KMS-11 (cell line): ENCODE measurements around the gene ATF7IP2.
"Not testable (repeated sequence)": the region's sequence is repeated elsewhere in the genome, so short reads cannot be mapped to it uniquely, and the experiment has no call there.

Experiments used
- H2AFZ ChIP-seq: fragments of 200-600 bp; sonication (generic); 2 replicates; pipeline ENCODE4 v1.6.1; 2016; ENCODE audit warnings: antibody characterized with exemption, mixed run types, low read depth
- H3K27ac ChIP-seq: fragments of 200-600 bp; sonication (generic); 2 replicates; pipeline ENCODE4 v1.6.1; 2016; ENCODE audit warnings: mild to moderate bottlenecking, mixed run types
- H3K27me3 ChIP-seq: fragments of 200-600 bp; sonication (generic); 2 replicates; pipeline ENCODE4 v1.6.1; 2017; ENCODE audit warnings: mild to moderate bottlenecking, low read depth, mixed run types, moderate library complexity; ENCODE audit not compliant: insufficient read depth
- H3K36me3 ChIP-seq: fragments of 200-600 bp; sonication (generic); 2 replicates; pipeline ENCODE4 v1.6.1; 2017; ENCODE audit warnings: mild to moderate bottlenecking, mixed run types; ENCODE audit not compliant: insufficient read depth
- H3K4me1 ChIP-seq: fragments of 200-600 bp; sonication (generic); 2 replicates; pipeline ENCODE4 v1.6.1; 2016; ENCODE audit warnings: mild to moderate bottlenecking, low read depth, mixed run types; ENCODE audit not compliant: poor library complexity, severe bottlenecking
- H3K4me2 ChIP-seq: fragments of 200-600 bp; sonication (generic); 2 replicates; pipeline ENCODE4 v1.7.0; 2016; ENCODE audit warnings: mild to moderate bottlenecking, mixed run types
- H3K4me3 ChIP-seq: fragments of 200-600 bp; sonication (generic); IDR thresholded peaks from 2 replicates; pipeline ENCODE4 v1.6.1; 2017; ENCODE audit warnings: low read depth, low read length, mixed read lengths; ENCODE audit not compliant: insufficient read depth
- H3K79me2 ChIP-seq: fragments of 200-600 bp; sonication (generic); 2 replicates; pipeline ENCODE4 v1.6.1; 2016; ENCODE audit warnings: low read depth, mixed run types; ENCODE audit not compliant: insufficient read depth
- H3K9ac ChIP-seq: fragments of 200-600 bp; sonication (generic); 2 replicates; pipeline ENCODE4 v1.6.1; 2016; ENCODE audit warnings: mild to moderate bottlenecking, mixed run types
- H4K20me1 ChIP-seq: fragments of 200-600 bp; sonication (generic); 2 replicates; pipeline ENCODE4 v1.6.1; 2016; ENCODE audit warnings: mild to moderate bottlenecking, mixed run types; ENCODE audit not compliant: insufficient read depth
- TF ChIP-seq, protein P1 (sequence below): fragments of 200-600 bp; sonication (generic); conservative IDR thresholded peaks from 2 replicates; pipeline ENCODE4 v1.6.1; 2017; ENCODE audit warnings: low read depth, mild to moderate bottlenecking, antibody characterized with exemption, low read length, moderate library complexity, mixed read lengths

Gene ATF7IP2

DNA sequence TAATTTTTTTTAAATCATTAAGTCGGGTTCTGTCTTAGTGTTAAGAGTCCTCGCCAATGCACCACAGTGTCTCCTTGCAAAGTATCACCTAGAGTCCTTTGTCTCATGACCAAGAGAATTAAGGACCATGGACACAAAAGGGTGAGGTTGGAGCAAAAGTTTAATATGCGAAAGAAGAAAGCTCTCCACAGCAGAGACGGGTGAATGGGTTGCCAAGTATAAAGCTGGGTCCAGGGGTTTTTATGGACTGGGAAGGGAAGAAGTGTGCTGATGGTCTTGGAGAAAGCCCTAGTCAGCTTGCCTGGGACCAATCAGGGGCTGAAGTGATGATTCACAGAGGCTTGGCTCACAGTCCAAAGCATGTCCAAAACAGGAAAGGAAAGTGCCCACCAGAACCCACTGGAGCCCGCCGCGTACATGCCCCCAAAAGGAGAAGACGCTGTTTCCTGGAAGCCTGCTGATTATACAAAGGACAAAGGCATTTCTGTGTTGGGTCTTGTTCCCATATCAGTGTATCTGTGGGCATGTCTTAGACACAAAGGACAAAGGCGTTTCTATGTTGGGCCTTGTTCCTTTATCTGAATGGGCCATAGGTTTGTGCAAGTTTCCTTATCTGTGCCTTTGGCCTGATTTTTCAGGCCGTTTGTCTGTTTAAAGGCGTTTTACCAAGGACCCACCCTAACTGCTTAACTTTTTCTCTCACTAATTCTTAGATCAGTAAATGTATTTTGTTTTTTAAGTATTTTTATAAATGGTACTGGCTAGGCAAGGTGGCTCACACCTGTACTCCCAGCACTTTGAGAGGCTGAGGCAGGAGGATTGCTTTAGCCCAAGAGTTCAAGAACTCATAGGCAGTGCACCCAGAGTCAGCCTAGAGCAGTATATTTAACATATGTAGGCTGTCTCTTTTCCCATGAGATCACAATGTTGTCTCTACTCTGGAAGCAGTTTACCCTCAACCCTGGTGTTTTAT, 28.7 kb upstream of the ATF7IP2 start:
- Histone ChIP-seq H2AFZ (no peak overlapping the region), H3K27me3 (no peaks in the 10 kb centered on the region), H3K36me3 (no peaks in the 10 kb centered on the region), H3K4me3 (no peak overlapping the region), H3K4me2 (no peak overlapping the region), H3K79me2 (no peaks in the 10 kb centered on the region), H4K20me1 (no peaks in the 10 kb centered on the region), H3K9ac (no peak overlapping the region), H3K27ac (no peak overlapping the region), H3K4me1 (no peaks in the 10 kb centered on the region)
- TF ChIP-seq, protein P1, sequence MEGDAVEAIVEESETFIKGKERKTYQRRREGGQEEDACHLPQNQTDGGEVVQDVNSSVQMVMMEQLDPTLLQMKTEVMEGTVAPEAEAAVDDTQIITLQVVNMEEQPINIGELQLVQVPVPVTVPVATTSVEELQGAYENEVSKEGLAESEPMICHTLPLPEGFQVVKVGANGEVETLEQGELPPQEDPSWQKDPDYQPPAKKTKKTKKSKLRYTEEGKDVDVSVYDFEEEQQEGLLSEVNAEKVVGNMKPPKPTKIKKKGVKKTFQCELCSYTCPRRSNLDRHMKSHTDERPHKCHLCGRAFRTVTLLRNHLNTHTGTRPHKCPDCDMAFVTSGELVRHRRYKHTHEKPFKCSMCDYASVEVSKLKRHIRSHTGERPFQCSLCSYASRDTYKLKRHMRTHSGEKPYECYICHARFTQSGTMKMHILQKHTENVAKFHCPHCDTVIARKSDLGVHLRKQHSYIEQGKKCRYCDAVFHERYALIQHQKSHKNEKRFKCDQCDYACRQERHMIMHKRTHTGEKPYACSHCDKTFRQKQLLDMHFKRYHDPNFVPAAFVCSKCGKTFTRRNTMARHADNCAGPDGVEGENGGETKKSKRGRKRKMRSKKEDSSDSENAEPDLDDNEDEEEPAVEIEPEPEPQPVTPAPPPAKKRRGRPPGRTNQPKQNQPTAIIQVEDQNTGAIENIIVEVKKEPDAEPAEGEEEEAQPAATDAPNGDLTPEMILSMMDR = no peak

GRCh38 chr16:10361747-10362076, 24.1 kb upstream of the ATF7IP2 start:
- not testable (repeated sequence) for H3K9ac ChIP-seq, H3K4me3 ChIP-seq, H3K27me3 ChIP-seq, H3K27ac ChIP-seq, H2AFZ ChIP-seq, H3K79me2 ChIP-seq, H3K36me3 ChIP-seq, H3K4me2 ChIP-seq, H3K4me1 ChIP-seq, H4K20me1 ChIP-seq

DNA sequence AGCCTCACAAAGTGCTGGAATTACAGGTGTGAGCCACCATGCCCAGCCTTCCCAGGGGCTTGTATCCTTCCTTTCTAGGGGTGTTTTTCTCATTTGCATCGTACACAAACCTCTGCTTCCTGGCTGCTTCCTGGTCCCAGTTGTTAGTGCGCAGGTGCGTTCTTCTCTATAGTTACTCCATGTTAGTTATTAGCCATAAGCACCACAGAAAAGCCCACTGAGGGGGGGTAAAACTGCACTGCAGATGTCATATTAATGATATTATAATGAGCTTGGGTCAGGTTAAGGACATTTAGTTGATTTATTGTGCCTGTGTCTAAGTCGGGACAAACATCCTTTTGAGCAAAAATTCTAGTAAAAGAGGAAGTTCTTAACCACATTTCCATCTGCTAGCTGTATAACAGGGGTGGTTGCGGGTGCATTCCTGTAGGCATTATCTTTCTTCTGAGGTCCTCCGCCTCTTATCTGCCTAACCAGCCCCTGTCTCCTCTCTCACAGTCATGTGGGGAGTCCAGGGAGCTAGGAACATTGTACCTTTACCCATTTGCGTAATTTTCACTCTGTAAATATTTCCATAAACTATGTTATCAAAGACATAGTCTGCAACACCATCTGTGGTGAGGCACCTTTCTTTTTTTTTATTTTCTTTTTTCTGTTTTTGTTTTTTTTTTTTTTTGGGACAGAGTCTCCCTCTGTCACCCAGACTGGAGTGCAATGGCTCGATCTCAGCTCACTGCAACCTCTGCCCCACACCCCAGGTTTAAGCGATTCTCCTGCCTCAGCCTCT, 23.6 kb upstream of the ATF7IP2 start:
- Histone ChIP-seq H3K36me3 (no peaks in the 10 kb centered on the region), H3K4me2 (no peak overlapping the region), H3K4me3 (no peak overlapping the region), H3K4me1 (no peaks in the 10 kb centered on the region), H4K20me1 (no peaks in the 10 kb centered on the region), H3K27me3 (no peaks in the 10 kb centered on the region), H2AFZ (no peak overlapping the region), H3K27ac (no peak overlapping the region), H3K79me2 (no peaks in the 10 kb centered on the region), H3K9ac (no peak overlapping the region)
- TF ChIP-seq, protein P1 = no peak

GRCh38 chr16:10362864-10363197, 23.0 kb upstream of the ATF7IP2 start:
- H3K27me3 ChIP-seq, H4K20me1 ChIP-seq, H3K4me3 ChIP-seq, H3K9ac ChIP-seq, H3K4me2 ChIP-seq, H3K79me2 ChIP-seq, H3K36me3 ChIP-seq, H3K27ac ChIP-seq, H2AFZ ChIP-seq, H3K4me1 ChIP-seq: not testable (repeated sequence)

- H2AFZ ChIP-seq, H3K4me2 ChIP-seq, H3K4me1 ChIP-seq, H3K4me3 ChIP-seq, H4K20me1 ChIP-seq, H3K36me3 ChIP-seq, H3K27ac ChIP-seq, H3K27me3 ChIP-seq, H3K79me2 ChIP-seq, H3K9ac ChIP-seq: not testable (repeated sequence)
Observed at GRCh38 chr16:10366619-10367018, 19.2 kb upstream of the ATF7IP2 start.
